ENCODE results near the gene PIGQ. TPM values are rescaled to one million over a fixed set of nuclear protein-coding genes. Genes with fewer than 3 reads are reported as not detected.
A peak's percentile ranks its signal among the peaks of the same experiment; 100 is the strongest.

PIGQ gene
- polyA plus RNA-seq, 1 of the 3 experiments (the other 2 are of a cell fraction): 38.7 TPM

DNA sequence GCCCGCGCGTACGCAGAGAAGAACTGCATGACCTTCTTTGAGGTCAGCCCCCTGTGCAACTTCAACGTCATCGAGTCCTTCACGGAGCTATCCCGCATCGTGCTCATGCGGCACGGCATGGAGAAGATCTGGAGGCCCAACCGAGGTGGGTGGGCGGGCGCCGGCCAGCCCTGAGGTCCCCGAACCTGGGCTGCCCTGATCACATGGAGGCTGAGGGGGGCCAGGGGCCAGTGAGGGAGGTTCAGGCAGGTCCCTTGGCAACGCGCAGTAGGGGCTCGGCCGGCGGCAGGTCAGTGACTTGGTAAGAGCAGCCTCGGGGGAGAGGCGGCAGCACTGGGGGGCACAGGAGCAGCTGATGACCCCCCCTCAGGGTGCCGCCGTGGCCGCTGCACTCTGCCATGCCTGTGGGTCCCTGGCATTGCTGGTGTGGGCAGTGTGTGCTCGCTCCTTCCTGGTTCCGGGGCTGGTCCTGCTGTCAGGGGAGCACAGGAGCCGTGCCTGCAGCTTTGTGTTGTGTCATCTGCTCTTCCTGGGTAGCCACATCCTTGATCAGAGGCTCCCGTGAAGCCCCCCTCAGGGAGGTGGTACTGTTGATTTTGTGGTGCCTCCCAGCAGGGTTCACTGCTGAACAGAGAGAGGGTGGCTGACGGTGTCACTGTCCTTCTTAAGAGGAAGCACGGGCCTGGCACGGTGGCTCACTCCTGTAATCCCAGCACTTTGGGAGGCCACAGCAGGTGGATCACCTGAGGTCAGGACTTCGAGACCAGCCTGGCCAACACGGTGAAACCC is 56.4 kb downstream of the PIGQ start:
- peaks cover 5% of the 10 kb centered on the region for H3F3A ChIP-seq (replicated peaks; ENCODE audit: insufficient read depth)
- ChIA-PET POLR2A (no interaction called here), CTCF (interaction anchor here (2.6 kb wide), 1 partner anchor 22 kb away, joined by 12 read pairs; no protein-coding TSS in a partner anchor)
- no peaks in the 10 kb centered on the region for H3K9me3 ChIP-seq
- 95% methylated on average over 25 of the region's 35 CpGs for WGBS (ENCODE audit: low lambda C conversion rate)
- H3K4me1 ChIP-seq (ENCODE audit: control insufficient read depth in 1 of 2, insufficient read depth in 2 of 2, low read depth in 1 of 2, low read length in 1 of 2): peaks cover 10 to 37% of the 10 kb centered on the region in 2 experiments; a peak in 3 of 4 replicates
- TF ChIP-seq MXI1 (IDR thresholded peaks at IDR 0.05; ENCODE audit: low read depth, low read length) (no peak), RXRA (IDR thresholded peaks at IDR 0.05; ENCODE audit: borderline replicate concordance, low read depth) (no peak), FOXJ3 (CRISPR knock-in tag; IDR thresholded peaks at IDR 0.05) (no peak), FOSL2 (IDR thresholded peaks at IDR 0.05; ENCODE audit: borderline replicate concordance, low read depth) (no peak), TCF12 (IDR thresholded peaks at IDR 0.05) (no peak), RFX5 (IDR thresholded peaks at IDR 0.05; ENCODE audit: low read length) (no peak), NRF1 (IDR thresholded peaks at IDR 0.05; ENCODE audit: low read depth, low read length) (no peak), SMC3 (IDR thresholded peaks at IDR 0.05; ENCODE audit: low read depth, low read length) (no peak), MEF2A (IDR thresholded peaks at IDR 0.05; ENCODE audit: borderline replicate concordance, low read depth) (no peak), JUND (IDR thresholded peaks at IDR 0.05) (no peak), RCOR1 (IDR thresholded peaks at IDR 0.05; ENCODE audit: low read length) (no peak), GABPA (IDR thresholded peaks at IDR 0.05; ENCODE audit: low read depth) (no peak)
- TF ChIP-seq, protein P1, sequence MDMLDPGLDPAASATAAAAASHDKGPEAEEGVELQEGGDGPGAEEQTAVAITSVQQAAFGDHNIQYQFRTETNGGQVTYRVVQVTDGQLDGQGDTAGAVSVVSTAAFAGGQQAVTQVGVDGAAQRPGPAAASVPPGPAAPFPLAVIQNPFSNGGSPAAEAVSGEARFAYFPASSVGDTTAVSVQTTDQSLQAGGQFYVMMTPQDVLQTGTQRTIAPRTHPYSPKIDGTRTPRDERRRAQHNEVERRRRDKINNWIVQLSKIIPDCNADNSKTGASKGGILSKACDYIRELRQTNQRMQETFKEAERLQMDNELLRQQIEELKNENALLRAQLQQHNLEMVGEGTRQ (IDR thresholded peaks at IDR 0.05; ENCODE audit: borderline replicate concordance, low read depth, low read length): no peak
- TF ChIP-seq, protein P2, sequence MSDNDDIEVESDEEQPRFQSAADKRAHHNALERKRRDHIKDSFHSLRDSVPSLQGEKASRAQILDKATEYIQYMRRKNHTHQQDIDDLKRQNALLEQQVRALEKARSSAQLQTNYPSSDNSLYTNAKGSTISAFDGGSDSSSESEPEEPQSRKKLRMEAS (IDR thresholded peaks at IDR 0.05; ENCODE audit: low read depth): no peak
- H4K20me1 ChIP-seq (ENCODE audit: insufficient read depth): no peaks in the 10 kb centered on the region
- H3K4me2 ChIP-seq: peak overlapping the region; percentile 45; the same call in 1 of the 2 replicates
- no peak overlapping the region for H3K4me3 ChIP-seq (ENCODE audit: low read depth in 2 of 2, low read length in 1 of 2)
- H3K9ac ChIP-seq: peak overlapping the region; percentile 28; the same call in 1 of the 2 replicates
- no peaks in the 10 kb centered on the region for H3K27me3 ChIP-seq (ENCODE audit: insufficient read depth)
- H3K9me2 ChIP-seq: no peaks in the 10 kb centered on the region
- peaks cover 0 to 3% of the 10 kb centered on the region in 2 experiments for H3K36me3 ChIP-seq (replicated peaks in 1 of 2; ENCODE audit: control insufficient read depth in 1 of 2, insufficient read depth in 2 of 2, low read length in 1 of 2)
- no peak for DNase-seq
- H2AFZ ChIP-seq (ENCODE audit: low read depth): no peak overlapping the region
- peaks cover 5% of the 10 kb centered on the region; the same call in 1 of the 2 replicates for H3K79me2 ChIP-seq (ENCODE audit: insufficient read depth)
- peak overlapping the region in 1 of 2 experiments; percentile 91; a peak in 2 of 4 replicates for H3K27ac ChIP-seq (ENCODE audit: low read depth in 2 of 2, low read length in 1 of 2)

DNA sequence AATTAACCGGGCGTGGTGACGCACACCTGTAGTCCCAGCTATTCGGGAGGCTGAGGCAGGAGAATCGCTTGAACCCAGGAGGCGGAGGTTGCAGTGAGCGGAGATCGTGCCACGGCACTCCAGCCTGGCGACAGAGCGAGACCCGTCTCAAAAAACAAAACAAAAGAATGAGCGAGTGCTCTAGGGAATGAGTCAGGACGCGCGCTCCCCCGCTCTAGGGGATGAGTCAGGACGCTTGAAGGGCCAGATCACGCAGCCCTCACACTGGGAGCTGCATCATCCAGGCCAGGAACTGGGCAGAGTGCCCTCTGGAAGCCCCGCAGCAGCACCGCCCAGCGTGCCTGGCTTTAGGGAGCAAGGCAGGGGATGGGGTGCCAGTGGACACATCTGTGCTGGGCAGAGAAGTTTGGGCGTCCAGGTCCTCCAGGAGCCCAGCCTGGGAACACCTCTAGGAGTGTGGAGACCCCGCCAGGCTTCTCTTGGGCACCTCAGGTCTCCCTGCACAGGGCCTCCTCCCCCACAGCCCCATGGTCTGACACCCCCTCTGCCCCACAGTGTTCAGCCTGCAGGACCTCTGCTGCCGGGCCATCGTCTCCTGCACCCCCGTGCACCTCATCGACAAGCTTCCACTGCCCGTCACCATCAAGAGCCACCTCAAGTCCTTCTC is 57.2 kb downstream of the PIGQ start:
- ChIA-PET CTCF (interaction anchor here (0.9 to 2.6 kb wide), 2 partner anchors 9 to 21 kb away, joined by 3 to 12 read pairs; partner anchors contain the start of gene METTL26), POLR2A (no interaction called here)
- DNase-seq: no peak
- H3K79me2 ChIP-seq (ENCODE audit: insufficient read depth): peaks cover 5% of the 10 kb centered on the region; the same call in 1 of the 2 replicates
- no peaks in the 10 kb centered on the region for H3K27me3 ChIP-seq (ENCODE audit: insufficient read depth)
- no peaks in the 10 kb centered on the region for H4K20me1 ChIP-seq (ENCODE audit: insufficient read depth)
- H3F3A ChIP-seq (replicated peaks; ENCODE audit: insufficient read depth): peaks cover 5% of the 10 kb centered on the region
- no peaks in the 10 kb centered on the region for H3K9me2 ChIP-seq
- peak overlapping the region; percentile 45; the same call in 1 of the 2 replicates for H3K4me2 ChIP-seq
- peaks cover 10 to 39% of the 10 kb centered on the region in 2 experiments; a peak in 3 of 4 replicates for H3K4me1 ChIP-seq (ENCODE audit: control insufficient read depth in 1 of 2, insufficient read depth in 2 of 2, low read depth in 1 of 2, low read length in 1 of 2)
- no peak overlapping the region for H2AFZ ChIP-seq (ENCODE audit: low read depth)
- peaks cover 0 to 3% of the 10 kb centered on the region in 2 experiments for H3K36me3 ChIP-seq (replicated peaks in 1 of 2; ENCODE audit: control insufficient read depth in 1 of 2, insufficient read depth in 2 of 2, low read length in 1 of 2)
- H3K9me3 ChIP-seq: no peaks in the 10 kb centered on the region
- peak overlapping the region in 1 of 2 experiments; percentile 91; a peak in 2 of 4 replicates for H3K27ac ChIP-seq (ENCODE audit: low read depth in 2 of 2, low read length in 1 of 2)
- no peak overlapping the region for H3K4me3 ChIP-seq (ENCODE audit: low read depth in 2 of 2, low read length in 1 of 2)
- 41% methylated on average over 23 of the region's 29 CpGs for WGBS (ENCODE audit: low lambda C conversion rate)
- peak overlapping the region; percentile 28; the same call in 1 of the 2 replicates for H3K9ac ChIP-seq
- TF ChIP-seq TCF12 (IDR thresholded peaks at IDR 0.05) (peak; percentile 42; the same call in 1 of the 2 replicates), NFIC (IDR thresholded peaks at IDR 0.05; ENCODE audit: borderline replicate concordance) (peak; percentile 85), SIN3A (IDR thresholded peaks at IDR 0.05; ENCODE audit: borderline replicate concordance, low read depth, low read length) (no peak), JUND (IDR thresholded peaks at IDR 0.05) (peak; percentile 85; the same call in 1 of the 2 replicates)
- TF ChIP-seq, protein P3, sequence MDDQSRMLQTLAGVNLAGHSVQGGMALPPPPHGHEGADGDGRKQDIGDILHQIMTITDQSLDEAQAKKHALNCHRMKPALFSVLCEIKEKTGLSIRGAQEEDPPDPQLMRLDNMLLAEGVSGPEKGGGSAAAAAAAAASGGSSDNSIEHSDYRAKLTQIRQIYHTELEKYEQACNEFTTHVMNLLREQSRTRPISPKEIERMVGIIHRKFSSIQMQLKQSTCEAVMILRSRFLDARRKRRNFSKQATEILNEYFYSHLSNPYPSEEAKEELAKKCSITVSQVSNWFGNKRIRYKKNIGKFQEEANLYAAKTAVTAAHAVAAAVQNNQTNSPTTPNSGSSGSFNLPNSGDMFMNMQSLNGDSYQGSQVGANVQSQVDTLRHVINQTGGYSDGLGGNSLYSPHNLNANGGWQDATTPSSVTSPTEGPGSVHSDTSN (IDR thresholded peaks at IDR 0.05): peak; percentile 31; the same call in 1 of the 2 replicates
- TF ChIP-seq, protein P4, sequence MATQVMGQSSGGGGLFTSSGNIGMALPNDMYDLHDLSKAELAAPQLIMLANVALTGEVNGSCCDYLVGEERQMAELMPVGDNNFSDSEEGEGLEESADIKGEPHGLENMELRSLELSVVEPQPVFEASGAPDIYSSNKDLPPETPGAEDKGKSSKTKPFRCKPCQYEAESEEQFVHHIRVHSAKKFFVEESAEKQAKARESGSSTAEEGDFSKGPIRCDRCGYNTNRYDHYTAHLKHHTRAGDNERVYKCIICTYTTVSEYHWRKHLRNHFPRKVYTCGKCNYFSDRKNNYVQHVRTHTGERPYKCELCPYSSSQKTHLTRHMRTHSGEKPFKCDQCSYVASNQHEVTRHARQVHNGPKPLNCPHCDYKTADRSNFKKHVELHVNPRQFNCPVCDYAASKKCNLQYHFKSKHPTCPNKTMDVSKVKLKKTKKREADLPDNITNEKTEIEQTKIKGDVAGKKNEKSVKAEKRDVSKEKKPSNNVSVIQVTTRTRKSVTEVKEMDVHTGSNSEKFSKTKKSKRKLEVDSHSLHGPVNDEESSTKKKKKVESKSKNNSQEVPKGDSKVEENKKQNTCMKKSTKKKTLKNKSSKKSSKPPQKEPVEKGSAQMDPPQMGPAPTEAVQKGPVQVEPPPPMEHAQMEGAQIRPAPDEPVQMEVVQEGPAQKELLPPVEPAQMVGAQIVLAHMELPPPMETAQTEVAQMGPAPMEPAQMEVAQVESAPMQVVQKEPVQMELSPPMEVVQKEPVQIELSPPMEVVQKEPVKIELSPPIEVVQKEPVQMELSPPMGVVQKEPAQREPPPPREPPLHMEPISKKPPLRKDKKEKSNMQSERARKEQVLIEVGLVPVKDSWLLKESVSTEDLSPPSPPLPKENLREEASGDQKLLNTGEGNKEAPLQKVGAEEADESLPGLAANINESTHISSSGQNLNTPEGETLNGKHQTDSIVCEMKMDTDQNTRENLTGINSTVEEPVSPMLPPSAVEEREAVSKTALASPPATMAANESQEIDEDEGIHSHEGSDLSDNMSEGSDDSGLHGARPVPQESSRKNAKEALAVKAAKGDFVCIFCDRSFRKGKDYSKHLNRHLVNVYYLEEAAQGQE (IDR thresholded peaks at IDR 0.05; ENCODE audit: low read depth, low read length): no peak
- TF ChIP-seq, protein P5, sequence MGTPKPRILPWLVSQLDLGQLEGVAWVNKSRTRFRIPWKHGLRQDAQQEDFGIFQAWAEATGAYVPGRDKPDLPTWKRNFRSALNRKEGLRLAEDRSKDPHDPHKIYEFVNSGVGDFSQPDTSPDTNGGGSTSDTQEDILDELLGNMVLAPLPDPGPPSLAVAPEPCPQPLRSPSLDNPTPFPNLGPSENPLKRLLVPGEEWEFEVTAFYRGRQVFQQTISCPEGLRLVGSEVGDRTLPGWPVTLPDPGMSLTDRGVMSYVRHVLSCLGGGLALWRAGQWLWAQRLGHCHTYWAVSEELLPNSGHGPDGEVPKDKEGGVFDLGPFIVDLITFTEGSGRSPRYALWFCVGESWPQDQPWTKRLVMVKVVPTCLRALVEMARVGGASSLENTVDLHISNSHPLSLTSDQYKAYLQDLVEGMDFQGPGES (IDR thresholded peaks at IDR 0.05; ENCODE audit: low read depth, low read length): no peak
